CD4-positive, alpha-beta memory T cell (primary cell): Measurements from ENCODE around the gene UTF1. TPM values are rescaled to one million over a fixed set of nuclear protein-coding genes. Genes with fewer than 3 reads are reported as not detected.
A peak's percentile ranks its signal among the peaks of the same experiment; 100 is the strongest.

Source experiments
- CTCF ChIA-PET: fragments of 350-600 bp; sonication (Branson Sonifier 250); formaldehyde crosslinking; loops from one replicate; lab custom pipeline; 2021; ENCODE audit warnings: inconsistent platforms; ENCODE audit not compliant: partially characterized antibody; lab: Charles Lee
- POLR2A ChIA-PET: fragments of 350-600 bp; sonication (Branson Sonifier 250); formaldehyde crosslinking; loops from one replicate; lab custom pipeline; 2021; ENCODE audit not compliant: partially characterized antibody; lab: Charles Lee
- DNase-seq, 5 donors: peaks; one replicate each; pipeline versions ENCODE4 v3.0.0 to v3.0.0-alpha.2; 2020 to 2022; ENCODE audit warnings: mixed read lengths in 1 of 5
- H3K27ac ChIP-seq: one replicate; pipeline ENCODE4 v1.7.0; 2013; ENCODE audit warnings: low read depth, low read length
- H3K27me3 ChIP-seq: 2 replicates; pipeline ENCODE4 v1.7.0; 2013; ENCODE audit warnings: mild to moderate bottlenecking, low read length, moderate library complexity; ENCODE audit not compliant: insufficient read depth
- H3K36me3 ChIP-seq: 2 replicates; pipeline ENCODE4 v1.7.0; 2013; ENCODE audit warnings: mild to moderate bottlenecking, low read length, moderate library complexity; ENCODE audit not compliant: insufficient read depth
- H3K4me1 ChIP-seq: 2 replicates; pipeline ENCODE4 v1.7.0; 2013; ENCODE audit warnings: mild to moderate bottlenecking, low read length, moderate library complexity; ENCODE audit not compliant: insufficient read depth
- H3K4me3 ChIP-seq, 2 donors: one replicate each; pipeline ENCODE4 v1.7.0; 2013; ENCODE audit warnings: low read length in 2 of 2, mild to moderate bottlenecking in 1 of 2
- H3K9me3 ChIP-seq, 2 donors: one replicate each; pipeline ENCODE4 v1.7.0; 2013; ENCODE audit warnings: low read length in 2 of 2, control low read depth in 1 of 2; ENCODE audit not compliant: control insufficient read depth in 1 of 2
- H3K27ac Mint-ChIP-seq, 7 donors: one replicate each; pipeline ENCODE4 v1.8.0; 2020 to 2021; ENCODE audit warnings: mixed read lengths in 7 of 7, mild to moderate bottlenecking in 6 of 7, inconsistent platforms in 3 of 7, moderate library complexity in 3 of 7
- H3K27me3 Mint-ChIP-seq, 2 donors: one replicate each; pipeline ENCODE4 v1.8.0; 2020 to 2021; ENCODE audit warnings: mixed read lengths in 2 of 2
- H3K36me3 Mint-ChIP-seq, 2 donors: one replicate each; pipeline ENCODE4 v1.8.0; 2020 to 2021; ENCODE audit warnings: mixed read lengths in 2 of 2, inconsistent platforms in 1 of 2, mild to moderate bottlenecking in 1 of 2
- H3K4me1 Mint-ChIP-seq, 4 donors: one replicate each; pipeline ENCODE4 v1.8.0; 2020 to 2021; ENCODE audit warnings: mixed read lengths in 4 of 4, mild to moderate bottlenecking in 1 of 4
- H3K4me3 Mint-ChIP-seq, 8 donors: one replicate each; pipeline ENCODE4 v1.8.0; 2020 to 2021; ENCODE audit warnings: mixed read lengths in 8 of 8, mild to moderate bottlenecking in 7 of 8, moderate library complexity in 6 of 8, inconsistent platforms in 3 of 8
- H3K9me3 Mint-ChIP-seq, 8 donors: one replicate each; pipeline ENCODE4 v1.8.0; 2020 to 2021; ENCODE audit warnings: mixed read lengths in 8 of 8, mild to moderate bottlenecking in 5 of 8, inconsistent platforms in 3 of 8, moderate library complexity in 1 of 8
- intact Hi-C: fragments of 100-400 bp; cut with micrococcal nuclease; formaldehyde crosslinking; loops from one replicate; pipeline ENCODE4 v1.15.1; 2023
- polyA plus RNA-seq, 2 donors: library from polyadenylated mRNA; unstranded; fragments of 300-500 nt; fragmentation: Illumina TruSeq; gene quantifications; one replicate each; pipeline ENCODE4 v1.2.3, GENCODE V29; 2021
- total RNA-seq, 2 experiments: library from RNA; stranded (reverse); gene quantifications; one replicate each; pipeline ENCODE4 v1.2.3, GENCODE V29; 2021

UTF1 gene
- total and polyA plus RNA-seq, 4 experiments from 2014 or later, result not detected

DNA sequence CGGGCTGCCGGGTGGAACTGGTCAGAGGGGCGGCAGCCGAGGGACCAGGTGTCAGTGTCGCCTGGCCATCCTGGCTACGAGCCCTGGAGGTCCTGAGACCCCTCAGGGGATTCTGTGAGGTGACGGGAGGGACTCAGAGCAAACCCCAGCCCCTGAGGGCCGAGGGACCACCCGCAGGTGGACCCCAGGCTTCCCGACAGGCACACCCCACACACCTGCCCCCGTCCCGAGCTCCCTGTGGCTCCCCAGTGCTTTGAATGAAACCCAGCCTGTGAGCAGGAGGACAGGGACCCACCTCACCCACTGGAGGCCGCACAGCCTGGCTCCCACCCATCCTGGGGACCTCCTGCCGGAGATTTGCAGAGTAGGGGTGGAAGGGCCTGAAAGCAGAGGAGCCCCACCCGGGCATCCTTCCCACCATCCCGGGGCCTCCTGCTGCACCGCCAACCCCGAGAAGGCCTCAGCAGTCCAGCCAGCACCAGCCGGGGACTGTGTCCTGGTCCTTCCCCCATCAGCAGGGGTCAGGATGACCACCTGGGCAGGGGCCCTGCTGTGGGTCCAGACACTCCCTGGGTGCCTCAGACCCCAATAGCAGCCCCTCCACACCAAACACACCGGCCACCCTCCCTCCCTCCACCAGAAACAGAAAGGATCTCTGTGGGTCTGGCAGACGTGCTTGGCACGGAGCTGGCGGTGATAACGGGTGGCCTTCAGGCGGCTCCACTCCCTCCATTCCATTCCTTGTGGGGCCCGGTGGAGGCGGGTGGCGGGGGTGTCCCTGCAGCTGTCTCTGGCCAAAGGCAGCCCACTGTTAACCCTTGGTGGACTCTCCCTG, 21.6 kb downstream of the UTF1 start:
- Mint-ChIP-seq H3K4me3 (no peak overlapping the region), H3K27me3 (no peaks in the 10 kb centered on the region), H3K27ac (no peak overlapping the region), H3K4me1 (peaks cover 0 to 8% (median 5%) of the 10 kb centered on the region in 4 donors), H3K9me3 (no peaks in the 10 kb centered on the region), H3K36me3 (no peaks in the 10 kb centered on the region)
- CTCF ChIA-PET, result no interaction called here
- POLR2A ChIA-PET, result no interaction called here
- H3K4me3 ChIP-seq, result no peak overlapping the region
- no peaks in the 10 kb centered on the region for H3K9me3 ChIP-seq
- H3K27ac ChIP-seq, result no peak overlapping the region
- no peaks in the 10 kb centered on the region for H3K27me3 ChIP-seq
- no peaks in the 10 kb centered on the region for H3K4me1 ChIP-seq
- H3K36me3 ChIP-seq, result no peaks in the 10 kb centered on the region
- intact Hi-C loops, result loop anchor here (10.0 kb wide), 1 partner anchor 1347 kb away; the partner anchor contains the start of gene PPP2R2D
- no peak for DNase-seq

DNA sequence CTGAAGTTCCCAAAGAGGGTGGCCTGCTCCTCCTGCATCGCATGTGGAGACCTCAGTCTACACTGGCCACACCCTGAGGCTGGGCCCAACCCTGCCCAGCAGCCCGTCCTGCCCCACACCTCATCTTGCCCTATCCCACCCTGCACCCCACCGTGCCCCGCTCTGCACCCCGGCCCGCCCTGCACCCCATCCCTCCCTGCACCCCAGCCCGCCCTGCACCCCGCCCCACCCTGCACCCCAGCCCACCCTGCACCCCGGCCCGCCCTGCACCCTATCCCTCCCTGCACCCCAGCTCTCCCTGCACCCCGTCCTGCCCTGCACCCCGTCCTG, 22.2 kb downstream of the UTF1 start:
- no peaks in the 10 kb centered on the region for H3K36me3 Mint-ChIP-seq
- ChIA-PET CTCF (no interaction called here), POLR2A (no interaction called here)
- peaks cover 4% of the 10 kb centered on the region for H3K4me1 ChIP-seq
- no peak overlapping the region for H3K4me3 Mint-ChIP-seq
- no peaks in the 10 kb centered on the region for H3K27me3 ChIP-seq
- peaks cover 2 to 9% (median 7%) of the 10 kb centered on the region in 4 donors for H3K4me1 Mint-ChIP-seq
- H3K9me3 ChIP-seq, result no peaks in the 10 kb centered on the region
- H3K27ac ChIP-seq, result no peak overlapping the region
- no peak for DNase-seq
- no peaks in the 10 kb centered on the region for H3K27me3 Mint-ChIP-seq
- no peaks in the 10 kb centered on the region for H3K36me3 ChIP-seq
- intact Hi-C loops, result loop anchor here (10.0 kb wide), 1 partner anchor 1347 kb away; the partner anchor contains the start of gene PPP2R2D
- no peak overlapping the region for H3K4me3 ChIP-seq
- no peak overlapping the region for H3K27ac Mint-ChIP-seq
- no peaks in the 10 kb centered on the region for H3K9me3 Mint-ChIP-seq

DNA sequence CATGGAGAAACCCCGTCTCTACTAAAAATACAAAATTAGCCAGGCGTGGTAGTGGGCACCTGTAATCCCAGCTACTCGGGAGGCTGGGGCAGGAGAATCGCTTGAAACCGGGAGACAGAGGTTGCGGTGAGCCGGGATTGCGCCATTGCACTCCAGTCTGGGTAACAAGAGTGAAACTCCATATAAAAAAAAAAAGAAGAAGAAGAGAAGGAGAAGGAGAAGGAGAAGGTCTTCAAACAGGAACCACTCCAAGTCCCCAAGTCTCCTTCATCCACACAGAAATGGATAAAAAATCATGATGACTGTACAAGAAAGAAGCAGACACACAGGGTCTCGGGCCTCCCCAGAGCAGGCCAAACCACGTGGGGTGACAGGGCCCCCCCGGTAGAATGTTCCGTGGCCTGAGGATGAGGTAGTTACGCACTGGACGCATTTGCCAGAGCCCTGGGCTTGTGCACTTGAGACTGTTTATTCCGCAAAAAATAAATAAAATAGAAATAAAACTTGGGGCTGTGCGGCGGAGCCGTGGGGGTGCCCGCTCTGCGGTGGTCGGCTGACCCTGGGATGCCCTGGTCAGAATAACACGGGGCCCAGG, 23.4 kb downstream of the UTF1 start:
- Histone ChIP-seq H3K36me3 (no peaks in the 10 kb centered on the region), H3K4me1 (peaks cover 16% of the 10 kb centered on the region), H3K27me3 (no peaks in the 10 kb centered on the region), H3K27ac (no peak overlapping the region), H3K4me3 (no peak overlapping the region), H3K9me3 (no peaks in the 10 kb centered on the region)
- Mint-ChIP-seq H3K27me3 (no peaks in the 10 kb centered on the region), H3K36me3 (no peaks in the 10 kb centered on the region), H3K27ac (peak overlapping the region in 1 of 7 donors; percentile 24), H3K4me1 (peaks cover 8 to 21% (median 13%) of the 10 kb centered on the region in 4 donors), H3K4me3 (no peak overlapping the region), H3K9me3 (no peaks in the 10 kb centered on the region)
- DNase-seq, result no peak
- intact Hi-C loops, result loop anchor here (10.0 kb wide), 1 partner anchor 1349 kb away; the partner anchor contains the start of gene PPP2R2D
- POLR2A ChIA-PET, result no interaction called here
- CTCF ChIA-PET, result no interaction called here

DNA sequence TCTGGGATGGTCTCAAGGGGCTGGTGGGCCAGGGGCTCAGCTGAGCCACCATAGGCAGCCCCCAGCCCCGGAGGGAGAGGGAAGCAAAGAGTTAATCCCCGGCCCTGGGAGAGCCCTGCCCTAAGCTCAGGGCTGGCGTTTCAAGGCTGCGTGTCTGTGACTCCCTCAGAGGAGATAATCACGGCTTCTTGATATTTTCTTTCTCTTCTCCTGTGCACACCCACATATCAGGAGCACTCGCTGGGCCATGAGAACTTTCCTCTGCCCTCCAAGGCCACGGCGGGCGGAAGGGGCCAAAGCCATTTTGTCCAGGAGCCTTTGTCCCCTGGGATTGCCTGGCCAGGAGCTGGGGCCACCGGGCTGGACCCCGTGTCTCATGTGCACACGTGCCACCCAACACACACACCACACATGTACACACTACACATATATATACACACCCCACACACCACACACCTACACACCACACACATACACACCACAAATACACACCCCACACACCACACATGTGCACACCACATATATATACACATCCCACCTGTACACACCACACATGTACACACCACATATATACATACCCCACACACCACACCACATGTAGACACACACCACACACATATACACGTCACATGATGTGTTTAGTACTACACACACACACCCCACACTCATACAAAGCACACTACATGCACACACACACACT, 24.6 kb downstream of the UTF1 start:
- H3K4me1 Mint-ChIP-seq, result peaks cover 10 to 30% (median 20%) of the 10 kb centered on the region in 4 donors
- DNase-seq, result no peak
- H3K36me3 Mint-ChIP-seq, result peaks cover 0 to 4% of the 10 kb centered on the region in 2 donors
- H3K9me3 Mint-ChIP-seq, result no peaks in the 10 kb centered on the region
- H3K27ac ChIP-seq, result no peak overlapping the region
- no peaks in the 10 kb centered on the region for H3K36me3 ChIP-seq
- no peak overlapping the region for H3K4me3 ChIP-seq
- no peaks in the 10 kb centered on the region for H3K27me3 ChIP-seq
- no peak overlapping the region for H3K4me3 Mint-ChIP-seq
- H3K27ac Mint-ChIP-seq, result peak overlapping the region in 4 of 7 donors; percentile 67 to 86 (median 71)
- ChIA-PET POLR2A (interaction anchor here (13.2 kb wide), 1 partner anchor 21 kb away, joined by 236 read pairs; the partner anchor contains the start of gene ADAM8), CTCF (no interaction called here)
- peaks cover 28% of the 10 kb centered on the region for H3K4me1 ChIP-seq
- peaks cover 0 to 4% of the 10 kb centered on the region in 2 donors for H3K27me3 Mint-ChIP-seq
- intact Hi-C loops, result loop anchor here (10.0 kb wide), 1 partner anchor 1350 kb away; the partner anchor contains the start of gene PPP2R2D
- no peaks in the 10 kb centered on the region for H3K9me3 ChIP-seq

DNA sequence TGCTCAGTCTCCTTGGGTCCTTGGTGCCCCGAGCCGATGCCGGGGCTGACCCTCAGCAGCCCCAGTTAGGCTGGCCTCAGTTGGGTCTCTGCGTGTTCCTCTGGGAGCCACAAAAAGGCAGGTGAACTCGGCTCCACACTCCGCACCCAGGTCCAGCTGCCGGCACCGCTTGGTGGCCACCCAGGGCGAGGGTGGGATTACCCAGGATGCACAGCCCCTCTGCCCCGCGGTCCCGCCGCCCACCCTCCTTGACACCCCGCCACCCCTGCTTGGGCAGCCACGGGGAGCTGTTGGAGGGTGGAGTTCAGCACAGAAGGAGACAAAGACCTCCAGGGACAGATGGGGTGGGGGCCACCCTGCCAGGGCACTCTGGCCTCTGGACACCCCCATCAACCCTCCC, 25.3 kb downstream of the UTF1 start:
- Histone ChIP-seq H3K9me3 (no peaks in the 10 kb centered on the region), H3K4me1 (peaks cover 34% of the 10 kb centered on the region), H3K27ac (no peak overlapping the region), H3K27me3 (no peaks in the 10 kb centered on the region), H3K36me3 (no peaks in the 10 kb centered on the region), H3K4me3 (no peak overlapping the region)
- DNase-seq, result no peak
- H3K4me3 Mint-ChIP-seq, result no peak overlapping the region
- H3K36me3 Mint-ChIP-seq, result peaks cover 0 to 4% of the 10 kb centered on the region in 2 donors
- ChIA-PET POLR2A (interaction anchor here (13.2 kb wide), 1 partner anchor 20 kb away, joined by 236 read pairs; the partner anchor contains the start of gene ADAM8), CTCF (no interaction called here)
- H3K4me1 Mint-ChIP-seq, result peaks cover 12 to 37% (median 25%) of the 10 kb centered on the region in 4 donors
- intact Hi-C loops, result loop anchor here (10.0 kb wide), 1 partner anchor 1351 kb away; the partner anchor contains the start of gene PPP2R2D
- peaks cover 0 to 4% of the 10 kb centered on the region in 2 donors for H3K27me3 Mint-ChIP-seq
- H3K9me3 Mint-ChIP-seq, result no peaks in the 10 kb centered on the region
- H3K27ac Mint-ChIP-seq, result no peak overlapping the region

DNA sequence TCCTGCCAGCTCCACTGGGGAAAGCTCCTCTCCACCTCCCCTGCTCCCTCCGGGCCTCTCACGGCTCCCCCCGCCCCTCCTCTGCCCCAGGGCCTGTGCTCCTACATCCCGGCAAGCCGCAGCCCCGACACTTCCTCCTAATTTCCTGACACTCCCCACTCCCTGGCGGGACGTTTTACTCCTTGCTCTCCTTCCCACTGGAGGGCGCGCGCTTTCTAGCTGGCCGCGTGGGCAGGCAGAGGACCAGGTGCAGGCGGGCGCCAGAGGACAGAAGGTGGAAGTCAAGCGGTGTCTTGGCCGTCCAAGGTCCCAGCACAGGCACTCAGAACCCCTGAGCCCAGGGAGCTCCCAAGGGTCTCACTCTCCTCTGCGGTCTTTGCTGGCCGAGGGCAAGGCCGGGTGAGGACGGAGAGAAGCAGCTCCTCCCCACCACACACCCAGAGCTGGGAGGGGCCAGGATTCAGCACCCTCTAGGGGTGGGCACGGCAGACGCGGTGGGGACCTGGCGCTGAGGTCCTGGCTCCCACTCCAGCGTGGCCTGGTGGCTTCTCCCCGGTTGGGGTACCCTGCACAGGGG, 27.6 kb downstream of the UTF1 start:
- peaks cover 17 to 57% (median 39%) of the 10 kb centered on the region in 4 donors for H3K4me1 Mint-ChIP-seq
- Histone ChIP-seq H3K9me3 (no peaks in the 10 kb centered on the region), H3K4me3 (peak overlapping the region in 1 of 2 donors; percentile 34), H3K36me3 (no peaks in the 10 kb centered on the region), H3K27me3 (no peaks in the 10 kb centered on the region), H3K4me1 (peaks cover 51% of the 10 kb centered on the region), H3K27ac (peak overlapping the region; percentile 72)
- H3K36me3 Mint-ChIP-seq, result peaks cover 0 to 5% of the 10 kb centered on the region in 2 donors
- no peaks in the 10 kb centered on the region for H3K9me3 Mint-ChIP-seq
- H3K27ac Mint-ChIP-seq, result peak overlapping the region; percentile 70 to 93 (median 79)
- POLR2A ChIA-PET, result interaction anchor here (0.7 to 13.2 kb wide), 6 partner anchors 10 to 78 kb away, joined by 3 to 236 read pairs (median 5); partner anchors contain the start of gene ADAM8
- CTCF ChIA-PET, result interaction anchor here (0.7 to 5.6 kb wide), 8 partner anchors 18 to 114 kb away, joined by 4 to 22 read pairs (median 7); no protein-coding TSS in a partner anchor
- H3K4me3 Mint-ChIP-seq, result peak overlapping the region in 3 of 8 donors; percentile 25 to 61 (median 52)
- peak in 1 of 5 donors; percentile 43 for DNase-seq
- intact Hi-C loops, result loop anchor here (10.0 kb wide), 1 partner anchor 1353 kb away; the partner anchor contains the start of gene PPP2R2D
- peaks cover 0 to 4% of the 10 kb centered on the region in 2 donors for H3K27me3 Mint-ChIP-seq
